H1 (cell line): ENCODE data around the gene ELAVL2. TPM values are rescaled to one million over a fixed set of nuclear protein-coding genes. Genes with fewer than 3 reads are reported as not detected.

Source experiments
- CHD1 ChIP-seq: IDR thresholded peaks from 2 replicates; pipeline ENCODE4 v1.6.1; 2012; ENCODE audit warnings: low read depth, low read length, improper control_type of control experiment
- CHD7 ChIP-seq: fragments of 300-600 bp; sonication (generic); IDR thresholded peaks from 2 replicates; pipeline ENCODE4 v1.7.1; 2012; ENCODE audit warnings: low read length, moderate library complexity, mild to moderate bottlenecking, inconsistent platforms; ENCODE audit not compliant: insufficient replicate concordance
- EGR1 ChIP-seq: IDR thresholded peaks from 2 replicates; pipeline ENCODE4 v1.6.1; 2011; ENCODE audit warnings: low read depth, low read length, borderline replicate concordance
- EZH2 ChIP-seq: fragments of 200-600 bp; sonication (generic); IDR thresholded peaks from 2 replicates; pipeline ENCODE4 v1.7.1; 2012; ENCODE audit warnings: low read depth, mild to moderate bottlenecking, moderate library complexity, low read length, inconsistent platforms; ENCODE audit not compliant: severe bottlenecking
- FOSL1 ChIP-seq: IDR thresholded peaks from 2 replicates; pipeline ENCODE4 v1.6.1; 2011; ENCODE audit warnings: mild to moderate bottlenecking, low read depth, low read length, moderate library complexity; ENCODE audit not compliant: insufficient read depth
- TAF1 ChIP-seq: IDR thresholded peaks from 2 replicates; pipeline ENCODE4 v1.6.1; 2011; ENCODE audit warnings: mild to moderate bottlenecking, low read depth, low read length
- polyA plus RNA-seq, 7 experiments: library from polyadenylated mRNA; depleted of rRNA in 3 of 7; stranded (reverse) in 5 of 7; unstranded in 2 of 7; fragments of >200 nt in 5 of 7; fragments of 200-250 nt in 2 of 7; gene quantifications; 1 replicate in 5 of 7; 2 replicates in 1 of 7; 4 replicates in 1 of 7; pipeline versions ENCODE4 v1.2.1 to v1.2.3, GENCODE V29; 2011 to 2013; ENCODE audit warnings: missing spikeins in 2 of 7, mixed read lengths in 2 of 7
- total RNA-seq: library from RNA; stranded (reverse); fragmentation: NEBNext Ultra II Directional; extraction: Animal tissue kit (Norgen Biotek cat#: 25700); gene quantifications from 2 replicates; pipeline ENCODE4 v1.2.1, GENCODE V29; 2021

ELAVL2 gene
- total and polyA plus RNA-seq, 2 of the 8 experiments (the other 6 are each of a cell fraction or from before 2014, with no cell fraction given): 4.9 to 21.9 TPM

GRCh38 chr9:23751633-23752032 is 74.4 kb downstream of the ELAVL2 start (continued):
- TF ChIP-seq CHD7 (no peak), CHD1 (no peak), EGR1 (no peak), EZH2 (no peak), TAF1 (no peak), FOSL1 (no peak)
